GM19372 (cell line): ENCODE results near the gene UNC93A.
"Not testable (repeated sequence)": the region's sequence is repeated elsewhere in the genome, so short reads cannot be mapped to it uniquely, and the experiment has no call there.

Experiments
- ATAC-seq: cut with Tn5 transposase; IDR thresholded peaks from one replicate; pipeline ENCODE4 v1.9.1; 2021; ENCODE audit warnings: mild to moderate bottlenecking, low read depth, moderate library complexity; ENCODE audit not compliant: unreplicated experiment

The UNC93A gene

GRCh38 chr6:167270499-167271311 is 20.4 kb upstream of the UNC93A start:
- no peak for ATAC-seq

GRCh38 chr6:167272151-167272550 is 19.0 kb upstream of the UNC93A start:
- no peak for ATAC-seq

- no peak for ATAC-seq
These were observed 18.3 kb upstream of the UNC93A start for GRCh38 chr6:167272696-167273379.

- ATAC-seq: no peak
These were observed 16.8 kb upstream of the UNC93A start for GRCh38 chr6:167274270-167274669.

- ATAC-seq: no peak
These were observed 16.1 kb upstream of the UNC93A start for GRCh38 chr6:167275001-167275400.

- no peak for ATAC-seq
These were observed 15.7 kb upstream of the UNC93A start for GRCh38 chr6:167275436-167275835.

- ATAC-seq: no peak
These were observed 14.2 kb upstream of the UNC93A start for GRCh38 chr6:167276772-167277533.

GRCh38 chr6:167278173-167278940 is 12.8 kb upstream of the UNC93A start:
- ATAC-seq: not testable (repeated sequence)

GRCh38 chr6:167279766-167280446 is 11.2 kb upstream of the UNC93A start:
- no peak for ATAC-seq

- ATAC-seq: not testable (repeated sequence)
These were observed 10.6 kb upstream of the UNC93A start for GRCh38 chr6:167280466-167280865.

- no peak for ATAC-seq
These were observed 8.9 kb upstream of the UNC93A start for GRCh38 chr6:167282165-167282564.

GRCh38 chr6:167284565-167284964 is 6.5 kb upstream of the UNC93A start:
- not testable (repeated sequence) for ATAC-seq

GRCh38 chr6:167285077-167285770 is 5.9 kb upstream of the UNC93A start:
- ATAC-seq: no peak

- ATAC-seq: no peak
These were observed 3.5 kb upstream of the UNC93A start for GRCh38 chr6:167287513-167288048.

GRCh38 chr6:167288591-167289225 is 2.4 kb upstream of the UNC93A start:
- ATAC-seq: peak; percentile 76

- ATAC-seq: not testable (repeated sequence)
These were observed 1.8 kb upstream of the UNC93A start for GRCh38 chr6:167289291-167289690.

- no peak for ATAC-seq
These were observed 647 bp downstream of the UNC93A start for GRCh38 chr6:167291623-167292300.
